ENCODE data around the gene CCDC33.
"Not testable (repeated sequence)": the region's sequence is repeated elsewhere in the genome, so short reads cannot be mapped to it uniquely, and the experiment has no call there.

CCDC33 gene

GRCh38 chr15:74336061-74337005 is 100.2 kb downstream of the CCDC33 start:
- DNase-seq (ENCODE audit: low read depth): no peak

- no peak for DNase-seq (ENCODE audit: low read depth)
These were observed 101.0 kb downstream of the CCDC33 start for GRCh38 chr15:74337146-74337545.

- no peak for DNase-seq (ENCODE audit: low read depth)
These were observed 101.6 kb downstream of the CCDC33 start for GRCh38 chr15:74337607-74338211.

GRCh38 chr15:74338676-74339075 is 102.5 kb downstream of the CCDC33 start:
- no peak for DNase-seq (ENCODE audit: low read depth)

- DNase-seq (ENCODE audit: low read depth): no peak
These were observed 103.2 kb downstream of the CCDC33 start for GRCh38 chr15:74339371-74339770.

- DNase-seq (ENCODE audit: low read depth): no peak
These were observed 104.0 kb downstream of the CCDC33 start for GRCh38 chr15:74340150-74340549.

- no peak for DNase-seq (ENCODE audit: low read depth)
These were observed 107.1 kb downstream of the CCDC33 start for GRCh38 chr15:74343127-74343796.

- DNase-seq (ENCODE audit: low read depth): no peak
These were observed 107.6 kb downstream of the CCDC33 start for GRCh38 chr15:74343797-74344127.

- DNase-seq (ENCODE audit: low read depth): no peak
These were observed 108.9 kb downstream of the CCDC33 start for GRCh38 chr15:74345051-74345450.

- no peak for DNase-seq (ENCODE audit: low read depth)
These were observed 111.7 kb downstream of the CCDC33 start for GRCh38 chr15:74347757-74348250.

GRCh38 chr15:74349241-74349778 is 113.2 kb downstream of the CCDC33 start:
- no peak for DNase-seq (ENCODE audit: low read depth)

- DNase-seq (ENCODE audit: low read depth): no peak
These were observed 114.5 kb downstream of the CCDC33 start for GRCh38 chr15:74350295-74351275.

GRCh38 chr15:74351670-74352069 is 115.5 kb downstream of the CCDC33 start:
- DNase-seq (ENCODE audit: low read depth): no peak

- no peak for DNase-seq (ENCODE audit: low read depth)
These were observed 116.3 kb downstream of the CCDC33 start for GRCh38 chr15:74352393-74352910.

- DNase-seq (ENCODE audit: low read depth): not testable (repeated sequence)
These were observed 117.9 kb downstream of the CCDC33 start for GRCh38 chr15:74353992-74354391.

GRCh38 chr15:74356050-74356449 is 119.9 kb downstream of the CCDC33 start:
- DNase-seq (ENCODE audit: low read depth): not testable (repeated sequence)

GRCh38 chr15:74357514-74357913 is 121.4 kb downstream of the CCDC33 start:
- DNase-seq (ENCODE audit: low read depth): not testable (repeated sequence)

- not testable (repeated sequence) for DNase-seq (ENCODE audit: low read depth)
These were observed 123.2 kb downstream of the CCDC33 start for GRCh38 chr15:74359376-74359775.

- not testable (repeated sequence) for DNase-seq (ENCODE audit: low read depth)
These were observed 124.7 kb downstream of the CCDC33 start for GRCh38 chr15:74360855-74361254.

GRCh38 chr15:74362482-74362881 is 126.4 kb downstream of the CCDC33 start:
- DNase-seq (ENCODE audit: low read depth): no peak
